ENCODE data around the gene TTC4.

Gene TTC4

DNA sequence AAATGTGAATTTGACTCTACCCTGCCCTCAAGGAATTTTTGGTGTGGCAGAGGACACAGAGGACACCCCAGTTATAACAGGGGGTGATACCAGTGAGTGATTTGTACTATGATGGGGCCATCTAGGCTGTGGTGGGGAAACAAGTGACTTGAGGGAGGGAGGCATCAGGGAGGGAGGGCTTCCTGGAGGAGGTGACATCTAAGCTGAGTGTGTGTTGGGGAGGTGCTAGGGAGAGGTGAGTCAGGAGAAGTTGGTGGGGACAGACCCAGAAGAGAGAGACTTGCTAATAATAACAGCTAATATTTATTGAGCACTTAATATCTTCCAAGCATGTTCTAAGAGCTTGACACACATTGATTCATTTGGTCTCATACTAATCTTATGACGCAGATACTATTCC, 19.9 kb upstream of the TTC4 start:
- Mint-ChIP-seq H3K4me1 (peaks cover 4% of the 10 kb centered on the region), H3K4me3 (no peak overlapping the region), H3K27ac (no peak overlapping the region), H3K36me3 (ENCODE audit: low read depth) (no peaks in the 10 kb centered on the region), H3K9me3 (no peaks in the 10 kb centered on the region), H3K27me3 (peaks cover 2% of the 10 kb centered on the region)
- ATAC-seq, result no peak
- no peak for DNase-seq

GRCh38 chr1:54696262-54696661, 19.4 kb upstream of the TTC4 start:
- peaks cover 2% of the 10 kb centered on the region for H3K27me3 Mint-ChIP-seq
- DNase-seq (no peak), ATAC-seq (no peak)
- H3K27ac Mint-ChIP-seq, result no peak overlapping the region
- H3K4me3 Mint-ChIP-seq, result no peak overlapping the region
- peaks cover 4% of the 10 kb centered on the region for H3K4me1 Mint-ChIP-seq
- no peaks in the 10 kb centered on the region for H3K36me3 Mint-ChIP-seq (ENCODE audit: low read depth)
- H3K9me3 Mint-ChIP-seq, result no peaks in the 10 kb centered on the region

- H3K36me3 Mint-ChIP-seq (ENCODE audit: low read depth), result no peaks in the 10 kb centered on the region
- peaks cover 4% of the 10 kb centered on the region for H3K4me1 Mint-ChIP-seq
- H3K9me3 Mint-ChIP-seq, result no peaks in the 10 kb centered on the region
- H3K27ac Mint-ChIP-seq, result no peak overlapping the region
- ATAC-seq, result no peak
- H3K27me3 Mint-ChIP-seq, result peaks cover 2% of the 10 kb centered on the region
- H3K4me3 Mint-ChIP-seq, result no peak overlapping the region
- DNase-seq, result no peak
Observed at GRCh38 chr1:54697896-54698295, 17.8 kb upstream of the TTC4 start.

- H3K4me3 Mint-ChIP-seq, result no peak overlapping the region
- H3K9me3 Mint-ChIP-seq, result no peaks in the 10 kb centered on the region
- peaks cover 4% of the 10 kb centered on the region for H3K4me1 Mint-ChIP-seq
- no peak overlapping the region for H3K27ac Mint-ChIP-seq
- H3K27me3 Mint-ChIP-seq, result peaks cover 2% of the 10 kb centered on the region
- H3K36me3 Mint-ChIP-seq (ENCODE audit: low read depth), result no peaks in the 10 kb centered on the region
- no peak for DNase-seq
- no peak for ATAC-seq
Observed at GRCh38 chr1:54698346-54698745, 17.3 kb upstream of the TTC4 start.

DNA sequence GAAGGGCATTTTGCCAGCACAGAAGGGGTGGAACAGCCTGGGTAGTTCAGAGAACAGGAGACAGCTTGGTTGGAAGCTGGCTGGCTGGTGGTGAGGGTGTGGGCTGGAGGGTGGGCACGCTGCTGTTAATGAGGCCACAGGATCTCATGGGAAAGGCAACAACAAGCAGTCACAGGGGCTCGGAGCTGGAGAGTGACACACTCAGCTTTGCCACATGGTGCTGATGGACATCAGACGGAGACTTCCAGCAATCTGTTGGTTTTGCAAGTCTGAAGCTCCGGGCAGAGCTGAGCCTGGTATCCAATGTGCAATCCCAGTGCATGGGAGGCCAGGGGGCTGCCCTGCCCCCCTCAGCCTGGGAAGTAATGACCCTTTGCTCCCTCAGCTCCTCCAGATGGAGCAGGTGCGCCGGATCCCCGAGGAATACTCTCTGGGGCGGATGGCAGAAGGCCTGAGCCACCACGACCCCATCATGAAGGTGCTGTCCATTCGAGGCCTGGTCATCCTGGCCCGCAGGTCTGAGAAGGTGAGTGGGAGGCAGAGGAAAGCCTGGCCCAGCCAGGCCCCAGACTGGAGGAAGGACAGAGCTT, 15.6 kb upstream of the TTC4 start:
- Mint-ChIP-seq H3K4me3 (no peak overlapping the region), H3K36me3 (ENCODE audit: low read depth) (no peaks in the 10 kb centered on the region), H3K9me3 (no peaks in the 10 kb centered on the region), H3K4me1 (peaks cover 4% of the 10 kb centered on the region), H3K27ac (no peak overlapping the region), H3K27me3 (peaks cover 5% of the 10 kb centered on the region)
- DNase-seq (no peak), ATAC-seq (no peak)

DNA sequence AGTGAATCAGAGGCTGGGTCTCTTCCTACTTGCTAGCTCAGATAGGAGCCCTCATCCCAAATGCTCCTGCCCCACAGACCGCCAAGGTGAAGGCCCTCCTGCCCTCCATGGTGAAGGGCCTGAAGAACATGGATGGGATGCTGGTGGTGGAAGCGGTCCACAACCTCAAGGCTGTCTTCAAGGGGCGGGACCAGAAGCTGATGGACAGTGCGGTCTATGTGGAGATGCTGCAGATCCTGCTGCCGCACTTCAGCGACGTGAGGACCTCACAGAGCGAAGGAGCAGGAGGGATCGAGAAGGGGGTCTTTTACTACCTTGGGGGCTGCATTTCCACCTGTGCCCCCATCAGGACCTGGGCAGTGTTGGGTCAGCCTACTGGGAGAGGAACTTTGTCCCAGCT, 14.6 kb upstream of the TTC4 start:
- no peak overlapping the region for H3K4me3 Mint-ChIP-seq
- no peak overlapping the region for H3K27ac Mint-ChIP-seq
- no peak for DNase-seq
- H3K27me3 Mint-ChIP-seq, result peaks cover 7% of the 10 kb centered on the region
- H3K9me3 Mint-ChIP-seq, result no peaks in the 10 kb centered on the region
- no peak for ATAC-seq
- H3K36me3 Mint-ChIP-seq (ENCODE audit: low read depth), result no peaks in the 10 kb centered on the region
- H3K4me1 Mint-ChIP-seq, result no peaks in the 10 kb centered on the region

- Mint-ChIP-seq H3K27ac (no peak overlapping the region), H3K9me3 (no peaks in the 10 kb centered on the region), H3K4me1 (no peaks in the 10 kb centered on the region), H3K27me3 (peaks cover 7% of the 10 kb centered on the region), H3K4me3 (no peak overlapping the region), H3K36me3 (ENCODE audit: low read depth) (no peaks in the 10 kb centered on the region)
- no peak for DNase-seq
- ATAC-seq, result no peak
Observed at GRCh38 chr1:54701996-54702395, 13.7 kb upstream of the TTC4 start.

DNA sequence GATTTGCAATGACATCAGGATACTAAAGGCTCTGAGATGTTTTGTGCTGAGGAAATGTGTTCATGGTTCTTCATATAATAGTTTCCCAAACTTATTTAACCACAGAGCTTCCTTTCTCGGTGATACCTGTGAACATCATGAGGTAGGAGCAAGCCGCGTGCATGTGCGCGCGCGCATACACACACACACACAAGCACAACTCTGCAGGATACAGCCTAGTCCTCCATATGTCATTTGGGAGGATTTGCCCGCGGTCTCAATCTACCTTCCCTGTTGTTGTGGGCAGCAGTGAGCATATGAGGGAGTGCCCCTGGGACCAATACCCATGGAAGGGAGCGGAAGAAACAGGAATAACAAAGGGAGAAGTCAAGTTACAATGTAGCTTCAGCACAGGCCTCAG, 12.2 kb upstream of the TTC4 start:
- H3K27ac Mint-ChIP-seq, result no peak overlapping the region

DNA sequence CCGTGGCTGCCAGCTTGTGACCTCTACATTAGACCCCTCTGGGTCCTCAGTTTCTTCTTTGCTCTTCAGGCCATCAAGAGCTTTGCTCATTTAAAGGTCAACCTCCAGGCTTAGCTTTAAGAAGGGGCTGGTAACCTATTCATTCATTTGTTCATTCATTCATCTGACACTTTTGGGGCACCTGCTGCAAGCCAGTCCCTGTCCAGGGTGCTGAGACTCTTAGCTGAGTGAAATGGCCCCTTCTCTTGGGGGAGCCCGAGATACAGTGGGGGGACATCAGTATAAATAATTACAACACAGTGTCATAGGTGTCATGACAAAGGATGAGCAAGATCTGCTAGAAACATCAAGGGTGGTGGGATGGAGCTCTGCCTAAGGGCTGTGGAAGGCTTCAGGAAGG, 10.5 kb upstream of the TTC4 start:
- peaks cover 10% of the 10 kb centered on the region for H3K27me3 Mint-ChIP-seq
- no peaks in the 10 kb centered on the region for H3K4me1 Mint-ChIP-seq
- H3K27ac Mint-ChIP-seq, result no peak overlapping the region
- no peaks in the 10 kb centered on the region for H3K9me3 Mint-ChIP-seq
- DNase-seq (no peak), ATAC-seq (no peak)
- H3K4me3 Mint-ChIP-seq, result no peak overlapping the region
- no peaks in the 10 kb centered on the region for H3K36me3 Mint-ChIP-seq (ENCODE audit: low read depth)

More for the DNA sequence above, 12.2 kb upstream of the TTC4 start:
- ATAC-seq (no peak), DNase-seq (no peak)
- peaks cover 9% of the 10 kb centered on the region for H3K27me3 Mint-ChIP-seq
- H3K4me3 Mint-ChIP-seq, result no peak overlapping the region
- no peaks in the 10 kb centered on the region for H3K4me1 Mint-ChIP-seq
- H3K36me3 Mint-ChIP-seq (ENCODE audit: low read depth), result no peaks in the 10 kb centered on the region
- no peaks in the 10 kb centered on the region for H3K9me3 Mint-ChIP-seq

DNA sequence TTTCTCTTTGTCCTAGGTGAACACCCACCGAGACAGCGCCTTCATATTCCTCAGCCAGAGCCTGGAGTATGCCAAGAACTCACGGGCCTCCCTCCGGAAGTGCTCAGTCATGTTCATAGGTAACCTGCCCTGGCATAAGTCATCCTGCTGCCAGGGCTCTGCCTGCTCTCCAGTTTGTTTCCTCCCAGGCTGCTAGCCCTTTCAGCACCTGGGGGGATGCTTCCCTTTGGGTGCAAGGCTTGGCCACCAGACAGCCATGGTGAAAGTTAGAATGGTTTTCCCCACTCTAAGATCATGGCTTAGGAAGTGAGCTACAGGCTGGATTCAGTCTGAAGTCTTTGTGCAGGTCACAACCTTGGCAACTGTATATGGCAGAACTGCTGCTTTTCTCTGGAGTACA, 9.2 kb upstream of the TTC4 start:
- H3K9me3 Mint-ChIP-seq, result no peaks in the 10 kb centered on the region
- H3K27ac Mint-ChIP-seq, result no peak overlapping the region
- H3K36me3 Mint-ChIP-seq (ENCODE audit: low read depth), result no peaks in the 10 kb centered on the region
- ATAC-seq (no peak), DNase-seq (no peak)
- H3K4me3 Mint-ChIP-seq, result no peak overlapping the region
- no peaks in the 10 kb centered on the region for H3K4me1 Mint-ChIP-seq
- peaks cover 10% of the 10 kb centered on the region for H3K27me3 Mint-ChIP-seq

DNA sequence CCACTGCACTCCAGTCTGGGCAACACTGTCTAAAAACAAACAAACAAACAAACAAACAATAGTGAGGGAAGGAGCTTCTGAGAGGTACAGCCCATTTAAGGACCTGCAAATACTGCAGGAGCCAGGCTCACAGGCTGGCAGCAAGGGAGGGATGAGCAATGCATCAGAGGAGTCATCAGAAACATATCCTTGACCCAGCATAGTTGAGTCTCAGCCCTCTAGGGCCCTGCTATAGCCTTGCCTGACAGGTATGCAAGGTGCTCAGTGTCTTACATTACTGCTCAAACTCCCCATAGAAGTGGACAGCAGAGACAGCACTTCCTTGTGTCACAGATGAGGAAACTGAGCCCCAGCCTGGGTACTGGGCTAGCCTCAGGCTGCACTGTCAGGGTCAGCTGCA, 7.3 kb upstream of the TTC4 start:
- H3K9me3 Mint-ChIP-seq, result no peaks in the 10 kb centered on the region
- H3K4me1 Mint-ChIP-seq, result no peaks in the 10 kb centered on the region
- H3K4me3 Mint-ChIP-seq, result no peak overlapping the region
- H3K36me3 Mint-ChIP-seq (ENCODE audit: low read depth), result no peaks in the 10 kb centered on the region
- peaks cover 10% of the 10 kb centered on the region for H3K27me3 Mint-ChIP-seq
- DNase-seq (no peak), ATAC-seq (no peak)
- no peak overlapping the region for H3K27ac Mint-ChIP-seq

DNA sequence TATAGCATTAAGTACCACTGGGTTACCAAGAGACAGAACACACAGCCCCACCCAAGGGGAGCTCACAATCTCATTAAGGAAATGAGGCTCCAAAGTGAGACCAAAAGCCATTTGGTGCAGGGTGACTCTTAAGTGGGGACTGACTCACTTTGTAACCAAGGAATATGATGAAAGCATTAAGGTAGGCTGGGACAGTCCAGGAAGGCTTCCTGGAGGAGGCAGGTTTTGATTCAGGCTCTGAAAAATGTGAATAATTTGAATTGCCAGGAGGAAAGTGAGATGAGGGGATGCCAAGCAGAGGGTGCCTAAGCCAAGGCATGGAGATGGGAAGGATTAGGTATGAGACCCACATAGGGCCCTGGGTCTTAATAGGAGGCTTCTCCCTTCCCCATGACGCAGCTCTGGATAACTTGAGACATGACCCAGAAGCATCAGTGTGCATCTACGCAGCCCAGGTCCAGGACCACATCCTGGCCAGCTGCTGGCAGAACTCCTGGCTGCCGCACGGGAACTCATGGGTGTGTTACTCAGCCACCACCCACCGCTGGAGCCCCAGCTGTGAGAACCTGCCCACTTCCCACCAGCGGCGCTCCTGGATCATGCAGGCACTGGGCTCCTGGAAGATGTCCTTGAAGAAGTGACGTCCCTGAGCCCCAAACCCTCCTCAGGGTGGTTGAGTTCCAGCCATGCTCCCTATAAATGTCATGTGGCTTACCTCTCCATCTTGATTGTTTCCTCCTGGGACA, 5.9 kb upstream of the TTC4 start:
- H3K27me3 Mint-ChIP-seq, result peaks cover 8% of the 10 kb centered on the region
- DNase-seq (no peak), ATAC-seq (no peak)
- H3K27ac Mint-ChIP-seq, result no peak overlapping the region
- no peaks in the 10 kb centered on the region for H3K4me1 Mint-ChIP-seq
- H3K36me3 Mint-ChIP-seq (ENCODE audit: low read depth), result no peaks in the 10 kb centered on the region
- H3K9me3 Mint-ChIP-seq, result no peaks in the 10 kb centered on the region
- no peak overlapping the region for H3K4me3 Mint-ChIP-seq

DNA sequence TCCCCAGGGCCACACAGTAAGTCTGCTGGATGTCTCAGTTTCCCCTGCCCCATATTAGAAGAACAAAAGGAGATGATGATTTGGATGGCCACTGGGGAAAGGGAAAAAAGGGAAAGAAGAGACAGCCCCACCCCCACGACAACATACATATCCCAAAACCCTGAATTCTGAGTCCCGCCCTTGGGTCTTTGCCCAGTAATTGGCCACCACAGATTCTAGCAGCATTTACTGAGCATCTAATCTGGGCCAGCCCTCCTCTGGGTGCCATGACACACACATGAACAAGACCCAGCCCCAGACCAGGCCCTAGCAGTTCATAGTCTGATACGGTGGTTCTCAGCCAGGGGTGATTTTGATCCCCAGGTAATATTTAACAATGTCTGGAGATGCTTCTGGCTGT, 5.2 kb upstream of the TTC4 start:
- ATAC-seq (no peak), DNase-seq (no peak)
- Mint-ChIP-seq H3K4me3 (no peak overlapping the region), H3K36me3 (ENCODE audit: low read depth) (no peaks in the 10 kb centered on the region), H3K27me3 (peaks cover 4% of the 10 kb centered on the region), H3K27ac (no peak overlapping the region), H3K4me1 (peaks cover 5% of the 10 kb centered on the region), H3K9me3 (no peaks in the 10 kb centered on the region)

- H3K4me1 Mint-ChIP-seq, result peaks cover 5% of the 10 kb centered on the region
- peaks cover 3% of the 10 kb centered on the region for H3K27me3 Mint-ChIP-seq
- no peaks in the 10 kb centered on the region for H3K9me3 Mint-ChIP-seq
- no peak overlapping the region for H3K4me3 Mint-ChIP-seq
- H3K27ac Mint-ChIP-seq, result no peak overlapping the region
- DNase-seq (no peak), ATAC-seq (no peak)
- H3K36me3 Mint-ChIP-seq (ENCODE audit: low read depth), result no peaks in the 10 kb centered on the region
Observed at GRCh38 chr1:54710841-54711240, 4.8 kb upstream of the TTC4 start.

- Mint-ChIP-seq H3K9me3 (no peaks in the 10 kb centered on the region), H3K27ac (no peak overlapping the region), H3K4me1 (peaks cover 9% of the 10 kb centered on the region), H3K4me3 (no peak overlapping the region), H3K27me3 (peaks cover 3% of the 10 kb centered on the region), H3K36me3 (ENCODE audit: low read depth) (peaks cover 2% of the 10 kb centered on the region)
- DNase-seq (no peak), ATAC-seq (no peak)
Observed at GRCh38 chr1:54711536-54711935, 4.1 kb upstream of the TTC4 start.

Measured in activated naive CD8-positive, alpha-beta T cell treated with anti-CD3 and anti-CD28 coated beads, Interleukin-2, amount 50 U/mL, for 24 hours (primary cell).